ENCODE measurements around the gene TSTD2.

DNA sequence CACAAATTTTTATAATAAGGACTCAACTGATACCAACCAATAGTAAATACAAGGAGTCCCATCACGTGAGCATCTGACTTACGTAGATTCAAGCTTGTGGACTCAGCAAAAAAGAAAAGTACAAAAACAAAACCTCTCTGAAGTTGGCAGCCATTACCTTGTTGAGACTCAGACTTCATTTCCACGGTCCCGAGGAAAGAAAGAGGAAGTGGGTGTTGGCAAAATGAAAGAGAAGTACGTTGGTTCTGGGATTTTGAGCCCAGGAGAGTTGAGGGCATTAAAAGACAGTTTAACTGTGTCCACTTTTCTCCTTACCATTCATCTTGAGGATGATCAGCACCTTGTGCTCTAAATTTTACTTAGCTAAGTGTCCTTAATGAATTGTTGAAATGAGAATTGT, 27.2 kb upstream of the TSTD2 start:
- TF ChIP-seq, protein P1, sequence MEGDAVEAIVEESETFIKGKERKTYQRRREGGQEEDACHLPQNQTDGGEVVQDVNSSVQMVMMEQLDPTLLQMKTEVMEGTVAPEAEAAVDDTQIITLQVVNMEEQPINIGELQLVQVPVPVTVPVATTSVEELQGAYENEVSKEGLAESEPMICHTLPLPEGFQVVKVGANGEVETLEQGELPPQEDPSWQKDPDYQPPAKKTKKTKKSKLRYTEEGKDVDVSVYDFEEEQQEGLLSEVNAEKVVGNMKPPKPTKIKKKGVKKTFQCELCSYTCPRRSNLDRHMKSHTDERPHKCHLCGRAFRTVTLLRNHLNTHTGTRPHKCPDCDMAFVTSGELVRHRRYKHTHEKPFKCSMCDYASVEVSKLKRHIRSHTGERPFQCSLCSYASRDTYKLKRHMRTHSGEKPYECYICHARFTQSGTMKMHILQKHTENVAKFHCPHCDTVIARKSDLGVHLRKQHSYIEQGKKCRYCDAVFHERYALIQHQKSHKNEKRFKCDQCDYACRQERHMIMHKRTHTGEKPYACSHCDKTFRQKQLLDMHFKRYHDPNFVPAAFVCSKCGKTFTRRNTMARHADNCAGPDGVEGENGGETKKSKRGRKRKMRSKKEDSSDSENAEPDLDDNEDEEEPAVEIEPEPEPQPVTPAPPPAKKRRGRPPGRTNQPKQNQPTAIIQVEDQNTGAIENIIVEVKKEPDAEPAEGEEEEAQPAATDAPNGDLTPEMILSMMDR (IDR thresholded peaks at IDR 0.05; ENCODE audit: low read depth, low read length, poor library complexity, severe bottlenecking), result no peak
- no peak for TF ChIP-seq EZH2phosphoT487 (IDR thresholded peaks at IDR 0.05; ENCODE audit: borderline replicate concordance, low read length)
